NT2/D1 (cell line): Measurements from ENCODE around the gene LCE2B.

Experiments used
- DNase-seq: peaks from one replicate; pipeline ENCODE4 v3.0.0-alpha.2; 2011; ENCODE audit warnings: low read depth, low spot score
- H3K27me3 ChIP-seq: 2 replicates; pipeline ENCODE4 v1.6.0; 2011; ENCODE audit warnings: mild to moderate bottlenecking; ENCODE audit not compliant: insufficient read length, insufficient read depth
- H3K36me3 ChIP-seq: 2 replicates; pipeline ENCODE4 v1.6.1; 2011; ENCODE audit warnings: mild to moderate bottlenecking, low read length, mixed read lengths; ENCODE audit not compliant: insufficient read depth, insufficient read length
- H3K4me1 ChIP-seq: 2 replicates; pipeline ENCODE4 v1.5.1; 2011; ENCODE audit not compliant: insufficient read depth, insufficient read length
- H3K4me3 ChIP-seq: 2 replicates; pipeline ENCODE4 v1.5.1; 2011; ENCODE audit warnings: low read depth; ENCODE audit not compliant: insufficient read length
- H3K9ac ChIP-seq: 2 replicates; pipeline ENCODE4 v1.6.0; 2011; ENCODE audit warnings: low read depth; ENCODE audit not compliant: insufficient read length
- H3K9me3 ChIP-seq: 2 replicates; pipeline ENCODE4 v1.5.1; 2011; ENCODE audit warnings: mild to moderate bottlenecking, low read length; ENCODE audit not compliant: insufficient read depth
- SUZ12 ChIP-seq: IDR thresholded peaks from 2 replicates; pipeline ENCODE4 v1.6.1; 2011; ENCODE audit not compliant: insufficient read length, insufficient read depth; ENCODE audit errors: extremely low read depth
- YY1 ChIP-seq: IDR thresholded peaks from 2 replicates; pipeline ENCODE4 v1.6.1; 2011; ENCODE audit not compliant: insufficient read length, insufficient read depth
- ZNF274 ChIP-seq: IDR thresholded peaks from 2 replicates; pipeline ENCODE4 v1.6.1; 2011; ENCODE audit warnings: mild to moderate bottlenecking, low read depth, low read length

The LCE2B gene

GRCh38 chr1:152683846-152684245 is 2.1 kb upstream of the LCE2B start:
- H3K9ac ChIP-seq = no peak overlapping the region
- no peak for DNase-seq
- no peaks in the 10 kb centered on the region for H3K9me3 ChIP-seq

DNA sequence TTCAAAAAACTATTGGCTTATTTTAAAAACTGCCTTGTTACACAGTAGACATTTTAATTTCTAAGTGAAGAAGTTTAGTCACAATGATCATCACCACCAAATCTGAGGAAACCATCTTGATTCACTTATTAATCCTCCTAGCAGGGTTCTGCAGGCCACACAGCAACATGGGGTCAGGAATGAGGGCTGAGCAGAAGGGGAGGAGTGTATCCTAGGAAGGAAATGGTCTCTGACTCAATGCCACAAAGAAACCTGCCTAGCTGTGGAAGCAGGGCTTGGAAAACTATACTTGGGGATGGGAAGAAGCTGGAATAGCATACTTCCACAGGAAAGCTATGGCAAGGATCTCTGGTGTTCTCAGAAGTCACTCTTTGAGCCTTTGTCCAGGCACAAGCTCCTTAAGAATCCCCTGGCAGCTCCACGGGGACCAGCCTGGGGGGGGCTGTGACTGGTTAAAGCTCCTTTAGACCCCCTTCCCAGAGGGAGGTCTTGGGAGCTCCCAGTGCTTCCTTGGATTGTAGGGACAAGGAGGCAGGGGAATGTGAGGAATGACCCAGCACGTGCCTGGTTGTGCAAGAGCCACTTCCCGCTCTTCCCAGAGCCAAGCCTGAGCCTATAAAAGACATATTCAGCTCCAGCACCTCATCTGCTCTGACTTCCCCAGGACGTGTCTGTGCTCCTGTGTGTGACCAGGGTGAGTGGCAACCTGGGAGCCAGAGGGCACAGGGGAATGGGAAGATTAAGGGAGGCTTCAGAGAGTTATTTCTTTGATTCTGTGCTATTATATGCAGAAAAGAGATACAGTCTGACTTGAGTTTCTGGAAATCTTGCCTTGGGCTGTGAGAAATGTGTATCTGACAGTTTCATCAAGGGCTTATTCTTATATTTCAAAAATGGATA is 12.0 kb downstream of the LCE2B start, which contains the start of gene LCE2A:
TSS of gene LCE2A (plus strand) at position 645 of the 900 bp plus-strand sequence. CDS start 557 bp downstream, outside the sequence.
- no peaks in the 10 kb centered on the region for H3K36me3 ChIP-seq
- TF ChIP-seq SUZ12 (no peak), ZNF274 (no peak), YY1 (no peak)
- H3K9ac ChIP-seq = no peak within 1 kb of the TSS
- no peaks in the 10 kb centered on the region for H3K27me3 ChIP-seq
- no peak within 1 kb of the TSS for H3K4me3 ChIP-seq
- no peaks in the 10 kb centered on the region for H3K9me3 ChIP-seq
- no peaks in the 10 kb centered on the region for H3K4me1 ChIP-seq
- no peak for DNase-seq

More at GRCh38 chr1:152683846-152684245, 2.1 kb upstream of the LCE2B start:
- H3K27me3 ChIP-seq = no peaks in the 10 kb centered on the region
- no peaks in the 10 kb centered on the region for H3K4me1 ChIP-seq
- H3K36me3 ChIP-seq = no peaks in the 10 kb centered on the region
- no peak overlapping the region for H3K4me3 ChIP-seq
- TF ChIP-seq ZNF274 (no peak), YY1 (no peak), SUZ12 (no peak)

DNA sequence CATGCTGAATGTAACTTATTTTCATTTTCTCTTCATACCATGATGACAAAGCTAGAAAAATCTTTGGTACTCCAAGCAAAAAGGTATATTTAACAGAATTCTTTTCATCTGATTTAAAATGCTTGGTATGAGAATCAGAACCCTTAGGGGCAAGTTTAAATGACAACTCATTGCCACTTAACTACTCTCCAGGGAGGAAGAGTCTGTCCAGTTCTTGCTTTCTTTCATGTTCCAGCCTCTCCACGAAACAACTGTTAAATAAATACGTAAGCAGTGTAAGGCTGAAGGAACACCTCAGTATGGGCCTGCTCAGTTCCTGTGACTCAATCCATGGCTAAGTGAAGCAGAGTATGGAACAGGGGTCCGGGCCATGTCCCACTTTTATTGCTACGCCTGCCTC is 13.8 kb downstream of the LCE2B start:
- H3K4me3 ChIP-seq = no peak overlapping the region
- H3K36me3 ChIP-seq = no peaks in the 10 kb centered on the region
- H3K4me1 ChIP-seq = no peaks in the 10 kb centered on the region
- H3K27me3 ChIP-seq = no peaks in the 10 kb centered on the region
- no peak overlapping the region for H3K9ac ChIP-seq
- no peak for DNase-seq
- TF ChIP-seq SUZ12 = no peak
- TF ChIP-seq YY1 = no peak
- no peak for TF ChIP-seq ZNF274
- H3K9me3 ChIP-seq = no peaks in the 10 kb centered on the region

GRCh38 chr1:152707860-152708259 is 21.9 kb downstream of the LCE2B start, which contains the start of gene LCE4A:
LCE4A (plus strand) TSS chr1:152708160; CDS start chr1:152709076, 916 bp downstream.
- Histone ChIP-seq H3K36me3 (no peaks in the 10 kb centered on the region), H3K9me3 (no peaks in the 10 kb centered on the region), H3K9ac (no peak within 1 kb of the TSS), H3K27me3 (no peaks in the 10 kb centered on the region), H3K4me1 (no peaks in the 10 kb centered on the region), H3K4me3 (no peak within 1 kb of the TSS)
- TF ChIP-seq YY1 = no peak
- no peak for TF ChIP-seq ZNF274
- no peak for TF ChIP-seq SUZ12
- DNase-seq = no peak

DNA sequence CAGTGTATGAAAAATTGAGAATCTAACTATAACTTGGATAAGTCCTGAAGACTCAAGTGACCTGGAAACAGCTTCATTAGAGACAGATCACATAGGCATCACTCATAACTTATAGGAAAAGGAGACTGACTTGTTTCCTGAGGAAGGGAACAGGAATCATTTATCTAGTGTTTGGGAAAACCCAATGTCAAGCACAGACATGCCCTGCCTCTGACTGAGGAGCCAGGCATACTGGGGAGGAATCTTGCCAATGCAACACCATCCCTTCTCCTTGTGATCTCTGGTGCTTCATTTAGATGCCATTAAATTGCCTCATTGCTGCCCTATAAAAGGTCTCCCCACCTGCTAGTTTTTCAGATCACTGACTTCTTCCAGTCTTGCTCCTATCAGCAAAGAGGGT is 32.3 kb downstream of the LCE2B start:
- Histone ChIP-seq H3K36me3 (no peaks in the 10 kb centered on the region), H3K27me3 (no peaks in the 10 kb centered on the region), H3K9ac (no peak overlapping the region), H3K4me3 (no peak overlapping the region), H3K4me1 (no peaks in the 10 kb centered on the region), H3K9me3 (no peaks in the 10 kb centered on the region)
- TF ChIP-seq SUZ12 (no peak), YY1 (no peak), ZNF274 (no peak)
- DNase-seq = no peak

GRCh38 chr1:152725261-152725660 is 39.3 kb downstream of the LCE2B start:
- no peaks in the 10 kb centered on the region for H3K9me3 ChIP-seq
- H3K4me3 ChIP-seq = no peak overlapping the region
- no peaks in the 10 kb centered on the region for H3K36me3 ChIP-seq
- no peak overlapping the region for H3K9ac ChIP-seq
- no peaks in the 10 kb centered on the region for H3K27me3 ChIP-seq
- H3K4me1 ChIP-seq = no peaks in the 10 kb centered on the region
- TF ChIP-seq ZNF274 (no peak), SUZ12 (no peak), YY1 (no peak)
- no peak for DNase-seq

DNA sequence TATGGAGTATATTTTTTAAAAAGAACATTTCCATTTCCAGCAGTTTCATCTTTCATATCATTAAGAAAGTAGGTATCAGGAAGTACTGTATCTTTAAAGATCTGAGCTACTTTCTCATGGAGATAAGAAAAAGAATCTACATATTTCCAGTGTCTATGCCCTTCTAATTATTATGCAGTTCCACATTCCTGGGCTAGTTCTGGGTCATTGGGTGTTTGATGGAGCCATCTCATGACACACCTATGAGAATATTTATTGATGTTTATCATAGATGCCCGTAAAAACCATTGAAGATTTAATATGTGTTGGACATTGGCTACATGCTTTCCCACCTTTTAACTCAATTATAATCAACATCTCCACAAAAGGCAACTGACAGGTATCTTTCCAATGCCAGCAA is 43.1 kb downstream of the LCE2B start:
- Histone ChIP-seq H3K36me3 (no peaks in the 10 kb centered on the region), H3K4me3 (no peak overlapping the region), H3K27me3 (no peaks in the 10 kb centered on the region), H3K9ac (no peak overlapping the region), H3K9me3 (no peaks in the 10 kb centered on the region), H3K4me1 (no peaks in the 10 kb centered on the region)
- TF ChIP-seq ZNF274 (no peak), SUZ12 (no peak), YY1 (no peak)
- no peak for DNase-seq
